H9 (cell line): ENCODE results near the gene RBKS. TPM values are rescaled to one million over a fixed set of nuclear protein-coding genes. Genes with fewer than 3 reads are reported as not detected.

Source experiments
- DNase-seq: peaks from one replicate; pipeline ENCODE4 v3.0.0-alpha.2; 2017
- H2AFZ ChIP-seq: one replicate; pipeline ENCODE4 v1.6.1; 2013; ENCODE audit warnings: mild to moderate bottlenecking, low read length, control low read depth, moderate library complexity
- H2AK5ac ChIP-seq: 2 replicates; pipeline ENCODE4 v1.6.1; 2013; ENCODE audit warnings: low read length, control low read depth, mixed read lengths; ENCODE audit not compliant: insufficient read length
- H2BK120ac ChIP-seq: one replicate; pipeline ENCODE4 v1.6.1; 2013; ENCODE audit warnings: low read depth, mild to moderate bottlenecking, low read length, control low read depth, inconsistent platforms; ENCODE audit not compliant: poor library complexity, severe bottlenecking
- H2BK12ac ChIP-seq: 2 replicates; pipeline ENCODE4 v1.6.1; 2013; ENCODE audit warnings: low read length, control low read depth, mixed read lengths, low read depth; ENCODE audit not compliant: insufficient read length
- H2BK15ac ChIP-seq: 2 replicates; pipeline ENCODE4 v1.6.1; 2013; ENCODE audit warnings: low read depth, low read length, control low read depth
- H2BK20ac ChIP-seq: one replicate; pipeline ENCODE4 v1.6.1; 2013; ENCODE audit warnings: low read depth, mild to moderate bottlenecking, low read length, control low read depth, inconsistent platforms; ENCODE audit not compliant: poor library complexity, severe bottlenecking
- H2BK5ac ChIP-seq: 2 replicates; pipeline ENCODE4 v1.6.1; 2013; ENCODE audit warnings: low read length, control low read depth, mixed read lengths; ENCODE audit not compliant: insufficient read length
- H3K14ac ChIP-seq: 2 replicates; pipeline ENCODE4 v1.6.1; 2013; ENCODE audit warnings: low read length, control low read depth; ENCODE audit not compliant: insufficient read depth
- H3K18ac ChIP-seq: 2 replicates; pipeline ENCODE4 v1.6.1; 2013; ENCODE audit warnings: low read depth, mild to moderate bottlenecking, mixed read lengths, low read length, control low read depth; ENCODE audit not compliant: insufficient read length
- H3K23ac ChIP-seq: 2 replicates; pipeline ENCODE4 v1.6.1; 2013; ENCODE audit warnings: low read length, control low read depth, mixed read lengths, low read depth; ENCODE audit not compliant: insufficient read length
- H3K23me2 ChIP-seq: 2 replicates; pipeline ENCODE4 v1.6.1; 2013; ENCODE audit warnings: low read depth, mild to moderate bottlenecking, mixed read lengths, low read length, control low read depth; ENCODE audit not compliant: insufficient read length, poor library complexity, severe bottlenecking
- H3K27ac ChIP-seq: 2 replicates; pipeline ENCODE4 v1.5.1; 2013; ENCODE audit warnings: low read length, control low read depth, mixed read lengths, low read depth; ENCODE audit not compliant: insufficient read length
- H3K27me3 ChIP-seq: 2 replicates; pipeline ENCODE4 v1.6.1; 2013; ENCODE audit warnings: low read length, control low read depth, inconsistent platforms; ENCODE audit not compliant: insufficient read depth
- H3K4ac ChIP-seq: 2 replicates; pipeline ENCODE4 v1.6.1; 2013; ENCODE audit warnings: low read depth, mild to moderate bottlenecking, control low read depth, inconsistent platforms, low read length, moderate library complexity
- H3K4me1 ChIP-seq: 2 replicates; pipeline ENCODE4 v1.6.1; 2013; ENCODE audit warnings: low read length, control low read depth, inconsistent platforms; ENCODE audit not compliant: insufficient read depth
- H3K4me2 ChIP-seq: 2 replicates; pipeline ENCODE4 v1.6.1; 2013; ENCODE audit warnings: low read length, control low read depth, mixed read lengths; ENCODE audit not compliant: insufficient read length, insufficient read depth
- H3K56ac ChIP-seq: 2 replicates; pipeline ENCODE4 v1.6.1; 2013; ENCODE audit warnings: low read depth, mild to moderate bottlenecking, mixed read lengths, low read length, control low read depth; ENCODE audit not compliant: insufficient read length
- H3K79me1 ChIP-seq: 2 replicates; pipeline ENCODE4 v1.6.1; 2013; ENCODE audit warnings: low read depth, mild to moderate bottlenecking, moderate library complexity, low read length, control low read depth, inconsistent platforms; ENCODE audit not compliant: insufficient read depth, poor library complexity, severe bottlenecking
- H3K79me2 ChIP-seq: 2 replicates; pipeline ENCODE4 v1.6.1; 2013; ENCODE audit warnings: low read length, control low read depth, inconsistent platforms; ENCODE audit not compliant: insufficient read depth
- H3K9ac ChIP-seq: 2 replicates; pipeline ENCODE4 v1.6.1; 2013; ENCODE audit warnings: low read length, control low read depth, mixed read lengths; ENCODE audit not compliant: insufficient read length; ENCODE audit errors: extremely low read depth
- H3K9me3 ChIP-seq: one replicate; pipeline ENCODE4 v1.6.1; 2013; ENCODE audit warnings: low read depth, low read length, inconsistent platforms; ENCODE audit not compliant: control insufficient read depth
- H3T11ph ChIP-seq: one replicate; pipeline ENCODE4 v1.6.1; 2013; ENCODE audit warnings: mild to moderate bottlenecking, low read length, control low read depth, inconsistent platforms
- H4K20me1 ChIP-seq: one replicate; pipeline ENCODE4 v1.6.1; 2013; ENCODE audit not compliant: control insufficient read depth, insufficient read length, insufficient read depth
- H4K5ac ChIP-seq: 2 replicates; pipeline ENCODE4 v1.6.1; 2013; ENCODE audit warnings: low read depth, mild to moderate bottlenecking, mixed read lengths, low read length, control low read depth; ENCODE audit not compliant: insufficient read length
- H4K8ac ChIP-seq: replicated peaks from 2 replicates; pipeline ENCODE4 v1.6.1; 2013; ENCODE audit warnings: low read length, control low read depth, mixed read lengths, low read depth; ENCODE audit not compliant: insufficient read length
- H4K91ac ChIP-seq: 2 replicates; pipeline ENCODE4 v1.6.1; 2013; ENCODE audit warnings: low read depth, mild to moderate bottlenecking, moderate library complexity, mixed read lengths, low read length, control low read depth; ENCODE audit not compliant: insufficient read length
- H3K27ac Mint-ChIP-seq, 3 experiments: 2 replicates in 2 of 3; 3 replicates in 1 of 3; pipeline ENCODE4 v1.8.0; 2020 to 2021; ENCODE audit warnings: mixed read lengths in 3 of 3, mild to moderate bottlenecking in 1 of 3, moderate library complexity in 1 of 3
- H3K27me3 Mint-ChIP-seq: 2 replicates; pipeline ENCODE4 v1.8.0; 2021; ENCODE audit warnings: low read depth, mild to moderate bottlenecking, moderate library complexity, mixed read lengths
- H3K36me3 Mint-ChIP-seq, 3 experiments: 2 replicates in 2 of 3; 3 replicates in 1 of 3; pipeline ENCODE4 v1.8.0; 2020 to 2021; ENCODE audit warnings: low read depth in 3 of 3, mixed read lengths in 3 of 3; ENCODE audit not compliant: insufficient read depth in 1 of 3
- H3K4me1 Mint-ChIP-seq, 2 experiments: 2 replicates each; pipeline ENCODE4 v1.8.0; 2020; ENCODE audit warnings: mixed read lengths in 2 of 2
- H3K4me3 Mint-ChIP-seq, 2 experiments: 2 replicates in 1 of 2; 3 replicates in 1 of 2; pipeline ENCODE4 v1.8.0; 2020 to 2021; ENCODE audit warnings: mild to moderate bottlenecking in 2 of 2, mixed read lengths in 2 of 2, moderate library complexity in 1 of 2
- H3K9me3 Mint-ChIP-seq, 2 experiments: 2 replicates in 1 of 2; 3 replicates in 1 of 2; pipeline ENCODE4 v1.8.0; 2020; ENCODE audit warnings: mild to moderate bottlenecking in 2 of 2, mixed read lengths in 2 of 2, moderate library complexity in 1 of 2
- CTCF ChIP-seq: fragments of 200-600 bp; sonication (generic); conservative IDR thresholded peaks from 3 replicates; pipeline ENCODE4 v1.8.0; 2021; ENCODE audit warnings: antibody characterized with exemption, mild to moderate bottlenecking
- WGBS: extraction: QIAGEN DNeasy Blood & Tissue Kit; methylation state at CpG from one replicate; pipeline ENCODE4 v1.1.7; 2013; ENCODE audit warnings: missing lambda C conversion rate, low lambda C conversion rate, mixed read lengths; ENCODE audit not compliant: insufficient read length; ENCODE audit errors: extremely low coverage; 5-methylcytosine and 5-hydroxymethylcytosine counted together
- total RNA-seq: library from RNA; stranded (reverse); gene quantifications from 2 replicates; pipeline ENCODE4 v1.2.1, GENCODE V29; 2021

RBKS gene
- total RNA-seq, 1 experiment from 2014 or later, result 2.3 TPM

- no peak overlapping the region for H3K4me3 Mint-ChIP-seq
- H3K36me3 Mint-ChIP-seq, result no peaks in the 10 kb centered on the region
- no CpG with 5 or more reads among the region's 6 CpGs for WGBS
- Histone ChIP-seq H3K23me2 (no peaks in the 10 kb centered on the region), H3K79me2 (no peaks in the 10 kb centered on the region), H3K27ac (no peak overlapping the region), H3K9me3 (no peaks in the 10 kb centered on the region), H3K56ac (no peak overlapping the region), H3K23ac (no peak overlapping the region), H4K20me1 (no peaks in the 10 kb centered on the region), H3K4ac (no peak overlapping the region), H3K4me1 (no peaks in the 10 kb centered on the region), H2AFZ (no peak overlapping the region), H3K79me1 (no peaks in the 10 kb centered on the region), H3K9ac (no peak overlapping the region), H3K18ac (no peak overlapping the region), H2BK20ac (no peak overlapping the region), H4K5ac (no peak overlapping the region), H3K27me3 (no peaks in the 10 kb centered on the region), H4K8ac (no peak overlapping the region), H4K91ac (no peak overlapping the region), H2AK5ac (no peak overlapping the region), H2BK120ac (no peak overlapping the region), H2BK12ac (no peak overlapping the region), H2BK5ac (no peak overlapping the region), H2BK15ac (no peak overlapping the region), H3T11ph (no peak overlapping the region), H3K4me2 (no peak overlapping the region), H3K14ac (no peak overlapping the region)
- H3K4me1 Mint-ChIP-seq, result peaks cover 3 to 6% of the 10 kb centered on the region in 2 experiments
- H3K27me3 Mint-ChIP-seq, result no peaks in the 10 kb centered on the region
- TF ChIP-seq CTCF, result no peak
- no peak overlapping the region for H3K27ac Mint-ChIP-seq
- no peak for DNase-seq
- peaks cover 0 to 3% of the 10 kb centered on the region in 2 experiments; a peak in 2 of 5 replicates for H3K9me3 Mint-ChIP-seq
Measured at GRCh38 chr2:27886322-27886721, 3.9 kb downstream of the RBKS start.
